ENCODE measurements around the gene NPAS2.

DNA sequence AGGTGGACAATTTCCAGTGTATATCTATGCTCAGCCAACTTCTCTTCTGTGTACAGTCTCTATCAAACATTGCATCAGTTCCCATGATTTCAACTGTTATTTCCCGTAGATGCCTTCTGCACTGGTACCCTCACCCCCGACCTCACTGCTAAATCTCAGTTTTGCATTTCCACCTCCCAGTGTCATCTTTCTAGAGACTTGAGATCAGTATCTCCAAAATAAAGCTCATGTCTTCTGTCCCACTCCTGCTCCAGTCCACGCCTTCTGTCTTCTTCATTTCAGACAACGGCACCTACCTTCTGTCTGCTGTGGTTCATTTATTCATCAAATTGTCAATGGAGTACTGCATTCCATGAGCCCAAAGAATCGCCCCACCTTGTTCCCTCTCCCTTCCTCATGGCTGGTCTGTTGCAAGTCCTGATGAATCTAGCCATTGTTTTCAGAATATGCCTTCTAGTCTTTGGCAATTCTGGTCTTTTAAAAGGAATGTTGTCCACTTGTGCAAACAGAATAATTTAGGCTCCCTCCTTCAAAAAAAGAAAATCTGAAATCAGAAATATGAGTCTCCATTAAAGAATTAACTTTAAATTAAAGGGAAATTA lies 23.3 kb upstream of the NPAS2 start:
- TF ChIP-seq CTCF (IDR thresholded peaks at IDR 0.05) (no peak), POLR2AphosphoS5 (IDR thresholded peaks at IDR 0.05) (no peak), POLR2A (IDR thresholded peaks at IDR 0.05; ENCODE audit: low read depth) (no peak), EP300 (IDR thresholded peaks at IDR 0.05) (no peak)

All from esophagus muscularis mucosa (tissue), 4 donors.